Astrocyte of the cerebellum (primary cell): ENCODE measurements around the gene SSH2.
"Not testable (repeated sequence)": the region's sequence is repeated elsewhere in the genome, so short reads cannot be mapped to it uniquely, and the experiment has no call there.

Experiments used
- DNase-seq: peaks from one replicate; pipeline ENCODE4 v3.0.0-alpha.2; 2011; ENCODE audit warnings: low read depth
- H3K4me3 ChIP-seq: 2 replicates; pipeline ENCODE4 v1.5.1; 2011; ENCODE audit warnings: mild to moderate bottlenecking, low read depth, low read length, moderate library complexity
- in situ Hi-C: cut with HindIII; loops from 2 replicates; pipeline ENCODE4 v1.10.0; 2017; ENCODE audit warnings: low sequenced_read_pairs
- TF ChIP-seq, protein P1 (sequence below): IDR thresholded peaks from 2 replicates; pipeline ENCODE4 v1.5.1; 2012; ENCODE audit warnings: low read length, low read depth, moderate library complexity, mild to moderate bottlenecking; ENCODE audit errors: missing control alignments

The SSH2 gene

DNA sequence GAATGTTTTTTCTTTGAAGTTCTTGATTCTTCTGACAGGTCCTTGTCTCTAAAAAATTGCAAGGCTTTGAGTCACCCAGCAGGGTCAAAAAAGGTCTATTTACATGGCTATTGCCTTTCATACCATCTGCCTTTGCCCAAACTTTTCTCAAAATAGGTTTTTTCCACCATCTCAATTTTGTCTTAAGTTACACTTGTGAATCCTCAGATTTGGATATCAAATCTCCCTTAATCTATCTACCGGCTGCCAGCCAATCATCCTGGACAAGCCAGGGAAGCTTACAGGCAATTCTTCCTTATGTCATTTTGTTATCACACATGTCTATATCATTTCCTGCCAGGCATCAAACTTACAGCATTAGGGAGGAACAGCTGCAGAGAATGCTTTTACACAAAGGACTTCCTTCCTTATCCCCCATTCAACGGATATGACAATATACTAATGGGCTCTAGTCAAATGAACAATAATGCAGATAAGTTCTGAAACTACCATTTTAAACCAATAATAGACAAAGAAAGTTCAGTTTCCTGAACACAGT, 203.2 kb downstream of the SSH2 start:
- no peak for DNase-seq
- H3K4me3 ChIP-seq: no peak overlapping the region
- in situ Hi-C loops: no loop called here
- TF ChIP-seq, protein P1, sequence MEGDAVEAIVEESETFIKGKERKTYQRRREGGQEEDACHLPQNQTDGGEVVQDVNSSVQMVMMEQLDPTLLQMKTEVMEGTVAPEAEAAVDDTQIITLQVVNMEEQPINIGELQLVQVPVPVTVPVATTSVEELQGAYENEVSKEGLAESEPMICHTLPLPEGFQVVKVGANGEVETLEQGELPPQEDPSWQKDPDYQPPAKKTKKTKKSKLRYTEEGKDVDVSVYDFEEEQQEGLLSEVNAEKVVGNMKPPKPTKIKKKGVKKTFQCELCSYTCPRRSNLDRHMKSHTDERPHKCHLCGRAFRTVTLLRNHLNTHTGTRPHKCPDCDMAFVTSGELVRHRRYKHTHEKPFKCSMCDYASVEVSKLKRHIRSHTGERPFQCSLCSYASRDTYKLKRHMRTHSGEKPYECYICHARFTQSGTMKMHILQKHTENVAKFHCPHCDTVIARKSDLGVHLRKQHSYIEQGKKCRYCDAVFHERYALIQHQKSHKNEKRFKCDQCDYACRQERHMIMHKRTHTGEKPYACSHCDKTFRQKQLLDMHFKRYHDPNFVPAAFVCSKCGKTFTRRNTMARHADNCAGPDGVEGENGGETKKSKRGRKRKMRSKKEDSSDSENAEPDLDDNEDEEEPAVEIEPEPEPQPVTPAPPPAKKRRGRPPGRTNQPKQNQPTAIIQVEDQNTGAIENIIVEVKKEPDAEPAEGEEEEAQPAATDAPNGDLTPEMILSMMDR: no peak

DNA sequence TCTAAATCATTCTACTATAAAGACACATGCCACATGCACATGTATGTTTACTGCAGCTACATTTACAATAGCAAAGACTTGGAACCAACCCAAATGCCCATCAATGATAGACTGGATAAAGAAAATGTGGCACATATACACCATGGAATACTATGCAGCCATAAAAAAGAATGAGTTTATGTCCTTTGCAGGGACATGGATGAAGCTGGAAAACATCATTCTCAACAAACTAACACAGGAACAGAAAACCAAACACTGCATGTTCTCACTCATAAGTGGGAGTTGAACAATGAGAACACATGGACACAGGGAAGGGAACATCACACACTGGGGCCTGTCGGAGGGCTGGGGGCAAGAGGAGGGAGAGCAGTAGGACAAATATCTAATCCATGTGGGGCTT, 204.6 kb downstream of the SSH2 start:
- H3K4me3 ChIP-seq, in situ Hi-C loops: not testable (repeated sequence)

DNA sequence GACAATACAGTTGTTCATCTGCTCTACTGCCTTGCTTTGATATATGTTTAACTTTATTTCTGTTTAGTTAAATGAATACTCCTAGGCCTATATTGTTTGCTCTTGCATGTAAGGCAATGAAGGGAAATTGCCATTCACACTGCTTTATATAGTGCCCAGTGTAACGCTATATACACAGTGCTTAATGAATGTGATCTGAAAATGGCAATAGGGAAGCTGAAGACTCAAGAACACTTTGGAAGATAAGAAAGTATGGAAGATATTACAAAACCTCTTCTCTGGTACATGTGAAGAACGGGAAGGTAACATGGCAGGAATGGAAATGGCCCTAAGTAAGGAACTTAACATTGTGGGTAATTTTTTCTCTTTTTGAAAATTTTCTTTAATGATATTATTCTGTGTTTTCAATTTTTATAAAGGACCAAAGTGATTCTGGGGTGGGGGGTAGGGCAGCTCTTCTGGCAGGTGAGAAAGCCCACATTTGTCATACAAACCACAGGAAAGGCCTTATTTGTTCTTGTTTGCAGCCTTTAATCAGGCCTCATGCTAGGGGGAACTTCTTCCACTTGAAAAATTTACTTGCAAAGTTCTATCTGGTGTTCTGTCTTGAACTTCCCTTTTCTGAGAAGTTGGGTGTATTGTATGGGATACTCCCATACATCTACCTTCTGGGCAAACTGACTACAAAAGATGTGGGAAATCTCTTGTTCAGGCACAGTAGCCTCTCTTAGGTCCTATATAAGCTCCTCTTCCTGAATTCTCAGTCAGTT, 206.6 kb downstream of the SSH2 start:
- DNase-seq: no peak
- H3K4me3 ChIP-seq: no peak overlapping the region
- TF ChIP-seq, protein P1: no peak
- in situ Hi-C loops: no loop called here

More for the DNA sequence above, 204.6 kb downstream of the SSH2 start:
- DNase-seq: not testable (repeated sequence)

DNA sequence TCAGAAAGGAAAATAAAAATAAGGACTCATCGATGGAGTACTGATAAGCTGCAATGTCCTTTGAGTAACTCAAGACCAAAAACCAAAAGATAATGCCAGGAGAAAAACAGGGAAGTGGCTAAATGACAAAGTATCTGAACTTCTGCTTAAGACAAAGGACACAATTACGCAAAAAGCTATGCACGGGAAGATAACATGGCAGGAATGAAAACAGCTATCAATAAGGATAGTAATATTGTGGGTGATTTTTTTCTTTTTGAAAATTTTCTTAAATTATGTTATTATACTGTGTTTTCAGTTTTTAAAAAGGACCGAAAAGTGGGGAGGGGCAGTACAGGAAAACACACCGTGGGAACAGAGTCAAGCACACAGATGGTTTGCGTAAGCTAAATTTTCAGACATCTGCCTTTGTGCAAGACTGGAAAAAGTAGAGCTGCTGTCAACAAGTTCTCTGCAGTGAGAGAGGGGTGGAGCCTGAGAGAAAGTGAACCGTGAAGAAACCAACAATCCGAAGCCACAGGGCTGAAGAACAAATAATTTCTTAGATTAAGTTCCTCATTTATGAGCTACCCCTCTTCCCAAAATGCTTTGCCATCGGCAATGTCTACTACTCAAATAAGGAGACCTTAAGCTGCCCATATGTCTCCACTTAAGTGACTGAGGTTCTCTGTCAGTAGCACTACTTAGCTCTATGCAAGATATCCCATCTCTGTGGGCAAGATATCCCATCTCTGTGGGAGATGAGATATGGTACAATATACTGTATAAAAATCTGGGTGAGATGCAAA, 207.4 kb downstream of the SSH2 start:
- H3K4me3 ChIP-seq: no peak overlapping the region
- TF ChIP-seq, protein P1: no peak
- in situ Hi-C loops: no loop called here
- DNase-seq: no peak

DNA sequence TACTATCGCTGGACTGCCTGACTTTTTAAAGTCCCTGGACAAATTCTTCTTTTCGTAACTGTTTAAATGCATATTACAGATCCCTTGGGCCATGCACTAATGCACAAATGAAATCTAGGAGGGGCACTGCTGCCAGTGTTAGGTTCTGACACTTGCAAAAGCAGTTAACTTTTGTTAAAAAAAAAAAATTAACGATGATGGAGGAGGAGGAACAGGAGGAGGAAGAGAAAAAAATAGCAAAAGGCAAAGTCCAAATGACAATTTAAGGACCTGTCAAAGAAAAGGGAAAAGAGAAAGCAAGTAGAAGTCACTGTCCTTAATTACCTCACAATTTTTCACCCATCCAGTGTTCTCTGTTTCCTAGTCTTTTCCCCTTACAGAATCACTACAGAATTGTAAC, 209.5 kb downstream of the SSH2 start:
- DNase-seq: no peak
- no peak overlapping the region for H3K4me3 ChIP-seq
- TF ChIP-seq, protein P1: no peak
- in situ Hi-C loops: no loop called here

DNA sequence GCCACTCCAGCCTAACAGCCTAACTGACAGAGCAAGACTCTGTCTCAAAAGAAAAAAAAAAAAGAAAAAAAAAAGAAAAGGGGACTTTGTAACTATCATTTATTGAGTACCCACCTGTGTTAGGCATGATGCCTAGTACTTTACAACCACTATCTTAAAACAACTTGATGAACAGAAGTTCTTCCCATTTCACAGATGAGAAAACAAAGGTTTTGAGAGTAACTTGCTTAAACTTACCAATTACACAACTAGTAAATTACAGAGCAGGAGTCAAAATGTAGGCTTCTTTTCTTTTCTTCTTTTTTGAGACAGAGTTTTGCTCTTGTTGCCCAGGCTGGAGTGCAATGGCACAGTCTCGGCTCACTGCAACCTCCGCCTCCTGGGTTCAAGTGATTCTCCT, 210.6 kb downstream of the SSH2 start:
- in situ Hi-C loops: no loop called here

More for the DNA sequence above, 210.6 kb downstream of the SSH2 start:
- no peak overlapping the region for H3K4me3 ChIP-seq
- TF ChIP-seq, protein P1: no peak
- no peak for DNase-seq
